Upper lobe of left lung (tissue), 6 donors: Measurements from ENCODE around the gene XYLT2. TPM values are rescaled to one million over a fixed set of nuclear protein-coding genes. Genes with fewer than 3 reads are reported as not detected.

Experiments used
- ATAC-seq, 2 donors: fragments of 200-7000 bp; cut with Tn5 transposase; one replicate each; pipeline ENCODE4 v1.9.1; 2022; ENCODE audit warnings: mild to moderate bottlenecking in 2 of 2, moderate library complexity in 2 of 2; ENCODE audit not compliant: low FRiP score in 2 of 2
- DNase-seq, 2 donors: peaks; one replicate each; pipeline ENCODE4 v3.0.0-alpha.2; 2019 to 2020
- H3K27ac ChIP-seq, 4 donors: fragments of 200-600 bp; sonication (generic); one replicate each; pipeline ENCODE4 v1.5.1; 2016 to 2019
- H3K27me3 ChIP-seq, 4 donors: fragments of 200-600 bp; sonication (generic); one replicate each; pipeline ENCODE4 v1.5.1; 2017 to 2019
- H3K36me3 ChIP-seq, 4 donors: fragments of 200-600 bp; sonication (generic); one replicate each; pipeline ENCODE4 v1.5.1; 2016 to 2019
- H3K4me1 ChIP-seq, 4 donors: fragments of 200-600 bp; sonication (generic); one replicate each; pipeline ENCODE4 v1.5.1; 2018 to 2019
- H3K4me3 ChIP-seq, 4 donors: fragments of 200-600 bp; sonication (generic); one replicate each; pipeline ENCODE4 v1.5.1; 2017 to 2019; ENCODE audit warnings: mild to moderate bottlenecking in 2 of 4, moderate library complexity in 1 of 4
- H3K9me3 ChIP-seq, 4 donors: fragments of 200-600 bp; sonication (generic); one replicate each; pipeline ENCODE4 v1.5.1; 2018 to 2019
- EP300 ChIP-seq, 4 donors: sonication (generic); formaldehyde crosslinking; IDR thresholded peaks; one replicate each; pipeline ENCODE4 v1.5.1; 2017; ENCODE audit warnings: antibody characterized with exemption in 4 of 4, control low read depth in 2 of 4
- POLR2A ChIP-seq, 4 donors: fragments of 450-650 bp; IDR thresholded peaks; one replicate each; pipeline ENCODE4 v1.5.1; 2016 to 2017; ENCODE audit warnings: antibody characterized with exemption in 4 of 4, mild to moderate bottlenecking in 2 of 4
- POLR2AphosphoS5 ChIP-seq, 2 donors: sonication (generic); formaldehyde crosslinking; IDR thresholded peaks; one replicate each; pipeline ENCODE4 v1.5.1; 2017; ENCODE audit warnings: antibody characterized with exemption in 2 of 2
- WGBS, 2 donors: methylation state at CpG; one replicate each; pipeline ENCODE4 v1.1.5; 2017 to 2018; 5-methylcytosine and 5-hydroxymethylcytosine counted together
- total RNA-seq, 6 donors: library from RNA; depleted of rRNA in 4 of 6; stranded (reverse); fragments of >200 nt in 4 of 6; gene quantifications; one replicate each; pipeline versions ENCODE4 v1.1.0 to v1.2.1, GENCODE V29; 2016 to 2021
- TF ChIP-seq, protein P1 (sequence below), 6 experiments: fragments of 450-650 bp in 4 of 6; fragments of 200-600 bp in 2 of 6; sonication (generic) in 2 of 6; IDR thresholded peaks; one replicate each; pipeline ENCODE4 v1.5.1; 2016 to 2019; ENCODE audit warnings: antibody characterized with exemption in 6 of 6
- donor health status: DM: no; HTN: no; CAD: no; lungs with moderate emphysema.
- donor health status: DM: no; HTN: yes; CAD: no; lungs with severe emphysema.

Gene XYLT2
- total RNA-seq, 6 donors from 2014 or later = 16.4 to 33.5 (median 19.2) TPM

DNA sequence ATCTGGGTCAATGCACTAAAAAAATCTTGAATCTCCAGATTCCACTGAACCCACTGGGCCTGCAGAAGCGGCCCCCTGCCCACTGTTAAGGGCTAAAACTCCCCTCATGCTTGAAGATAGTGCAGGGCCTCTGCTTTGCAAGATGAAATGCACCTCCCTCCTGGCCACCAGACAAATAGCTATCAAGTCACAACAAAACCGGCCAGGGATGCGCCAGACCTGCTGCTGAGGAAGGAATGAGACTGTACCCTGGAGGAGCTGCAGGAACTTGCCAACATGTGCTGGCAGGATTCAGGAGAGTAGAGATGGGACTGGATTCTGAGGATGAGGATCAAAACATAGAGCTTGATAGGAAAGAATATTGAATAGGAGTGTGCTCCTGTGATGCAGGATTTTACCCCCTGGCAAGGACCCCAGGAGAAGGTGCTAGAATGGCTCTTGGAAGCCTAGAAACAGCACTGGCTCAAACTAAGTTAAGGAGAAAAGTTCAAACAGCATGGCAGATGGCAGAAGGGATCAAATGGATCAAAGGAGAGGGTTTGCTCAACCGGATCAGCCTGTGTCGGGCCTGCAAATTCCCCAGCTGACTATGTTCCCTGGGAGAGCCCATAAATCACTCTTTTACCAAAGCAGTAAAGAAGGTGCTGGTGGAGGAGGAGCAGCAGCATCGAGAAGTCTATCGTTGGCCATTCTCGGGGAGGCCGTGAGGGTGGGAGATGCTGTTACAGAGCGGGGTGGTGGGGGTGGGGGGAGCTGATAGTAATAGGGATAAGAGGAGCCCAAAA is 27.2 kb upstream of the XYLT2 start:
- DNase-seq = no peak
- no peak for ATAC-seq
- TF ChIP-seq, protein P1, sequence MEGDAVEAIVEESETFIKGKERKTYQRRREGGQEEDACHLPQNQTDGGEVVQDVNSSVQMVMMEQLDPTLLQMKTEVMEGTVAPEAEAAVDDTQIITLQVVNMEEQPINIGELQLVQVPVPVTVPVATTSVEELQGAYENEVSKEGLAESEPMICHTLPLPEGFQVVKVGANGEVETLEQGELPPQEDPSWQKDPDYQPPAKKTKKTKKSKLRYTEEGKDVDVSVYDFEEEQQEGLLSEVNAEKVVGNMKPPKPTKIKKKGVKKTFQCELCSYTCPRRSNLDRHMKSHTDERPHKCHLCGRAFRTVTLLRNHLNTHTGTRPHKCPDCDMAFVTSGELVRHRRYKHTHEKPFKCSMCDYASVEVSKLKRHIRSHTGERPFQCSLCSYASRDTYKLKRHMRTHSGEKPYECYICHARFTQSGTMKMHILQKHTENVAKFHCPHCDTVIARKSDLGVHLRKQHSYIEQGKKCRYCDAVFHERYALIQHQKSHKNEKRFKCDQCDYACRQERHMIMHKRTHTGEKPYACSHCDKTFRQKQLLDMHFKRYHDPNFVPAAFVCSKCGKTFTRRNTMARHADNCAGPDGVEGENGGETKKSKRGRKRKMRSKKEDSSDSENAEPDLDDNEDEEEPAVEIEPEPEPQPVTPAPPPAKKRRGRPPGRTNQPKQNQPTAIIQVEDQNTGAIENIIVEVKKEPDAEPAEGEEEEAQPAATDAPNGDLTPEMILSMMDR (IDR thresholded peaks at IDR 0.05) = no peak
- TF ChIP-seq POLR2AphosphoS5 (IDR thresholded peaks at IDR 0.05) (no peak), POLR2A (IDR thresholded peaks at IDR 0.05) (no peak), EP300 (IDR thresholded peaks at IDR 0.05) (no peak)
- 82 to 83% methylated on average over 10 of the region's 10 CpGs for WGBS, 2 donors
- no peak overlapping the region for H3K4me3 ChIP-seq
- no peaks in the 10 kb centered on the region for H3K27me3 ChIP-seq
- no peak overlapping the region for H3K27ac ChIP-seq
- H3K36me3 ChIP-seq = no peaks in the 10 kb centered on the region
- H3K4me1 ChIP-seq = no peaks in the 10 kb centered on the region
- no peaks in the 10 kb centered on the region for H3K9me3 ChIP-seq

DNA sequence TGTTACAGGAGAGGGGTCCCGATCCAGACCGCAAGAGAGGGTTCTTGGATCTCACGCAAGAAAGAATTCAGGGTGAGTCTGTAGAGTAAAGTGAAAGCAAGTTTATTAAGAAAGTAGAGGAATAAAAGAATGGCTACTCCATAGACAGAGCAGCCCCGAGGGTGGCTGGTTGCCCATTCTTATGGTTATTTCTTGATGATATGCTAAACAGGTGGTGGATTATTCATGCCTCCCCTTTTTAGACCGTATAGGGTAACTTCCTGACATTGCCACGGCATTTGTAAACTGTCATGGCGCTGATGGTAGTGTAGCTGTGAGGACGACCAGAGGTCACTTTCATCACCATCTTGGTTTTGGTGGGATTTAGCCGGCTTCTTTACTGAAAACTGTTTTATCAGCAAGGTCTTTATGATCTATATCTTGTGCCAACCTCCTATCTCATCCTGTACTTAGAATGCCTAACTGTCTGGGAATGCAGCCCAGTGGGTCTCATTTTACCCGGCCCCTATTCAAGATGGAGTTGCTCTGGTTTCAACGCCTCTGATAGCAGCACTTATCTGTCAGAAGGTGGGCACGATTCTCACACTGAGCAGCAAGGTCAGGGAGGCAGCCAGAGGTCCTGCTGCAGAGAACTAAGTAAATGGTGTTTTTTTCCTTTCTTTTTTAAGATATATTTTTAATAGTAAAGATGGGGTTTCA is 26.5 kb upstream of the XYLT2 start:
- ATAC-seq (no peak), DNase-seq (no peak)
- no peak overlapping the region for H3K27ac ChIP-seq
- H3K4me3 ChIP-seq = no peak overlapping the region
- H3K4me1 ChIP-seq = no peaks in the 10 kb centered on the region
- H3K9me3 ChIP-seq = no peaks in the 10 kb centered on the region
- TF ChIP-seq POLR2AphosphoS5 (IDR thresholded peaks at IDR 0.05) (no peak), POLR2A (IDR thresholded peaks at IDR 0.05) (no peak), EP300 (IDR thresholded peaks at IDR 0.05) (no peak)
- TF ChIP-seq, protein P1 (IDR thresholded peaks at IDR 0.05) = no peak
- 83 to 84% methylated on average over 12 of the region's 12 CpGs for WGBS, 2 donors
- H3K27me3 ChIP-seq = no peaks in the 10 kb centered on the region
- no peaks in the 10 kb centered on the region for H3K36me3 ChIP-seq

DNA sequence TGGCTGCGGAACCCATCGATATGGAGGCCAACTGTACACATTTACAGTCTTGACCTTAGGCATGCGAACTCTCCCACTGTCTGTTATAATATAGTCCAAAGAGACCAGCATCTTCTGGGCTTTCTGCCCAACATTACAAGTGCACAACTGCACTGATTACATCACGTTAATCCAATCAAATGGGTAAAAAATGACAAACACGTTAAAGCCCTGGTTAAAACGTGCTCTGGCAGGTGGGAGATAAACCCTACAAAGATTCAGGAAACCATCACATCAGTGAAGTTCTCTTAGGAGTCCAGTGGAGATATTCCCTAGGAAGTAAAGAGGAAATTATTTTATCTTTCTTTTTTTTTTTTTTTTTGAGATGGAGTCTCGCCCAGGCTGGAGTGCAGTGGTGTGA is 23.7 kb upstream of the XYLT2 start:
- Histone ChIP-seq H3K4me1 (no peaks in the 10 kb centered on the region), H3K27me3 (no peaks in the 10 kb centered on the region), H3K27ac (no peak overlapping the region), H3K9me3 (no peaks in the 10 kb centered on the region), H3K36me3 (no peaks in the 10 kb centered on the region), H3K4me3 (no peak overlapping the region)
- DNase-seq (no peak), ATAC-seq (no peak)
- 77 to 79% methylated on average over 7 of the region's 7 CpGs for WGBS, 2 donors
- no peak for TF ChIP-seq POLR2AphosphoS5 (IDR thresholded peaks at IDR 0.05)
- TF ChIP-seq EP300 (IDR thresholded peaks at IDR 0.05) = no peak
- TF ChIP-seq POLR2A (IDR thresholded peaks at IDR 0.05) = no peak
- TF ChIP-seq, protein P1 (IDR thresholded peaks at IDR 0.05) = no peak

DNA sequence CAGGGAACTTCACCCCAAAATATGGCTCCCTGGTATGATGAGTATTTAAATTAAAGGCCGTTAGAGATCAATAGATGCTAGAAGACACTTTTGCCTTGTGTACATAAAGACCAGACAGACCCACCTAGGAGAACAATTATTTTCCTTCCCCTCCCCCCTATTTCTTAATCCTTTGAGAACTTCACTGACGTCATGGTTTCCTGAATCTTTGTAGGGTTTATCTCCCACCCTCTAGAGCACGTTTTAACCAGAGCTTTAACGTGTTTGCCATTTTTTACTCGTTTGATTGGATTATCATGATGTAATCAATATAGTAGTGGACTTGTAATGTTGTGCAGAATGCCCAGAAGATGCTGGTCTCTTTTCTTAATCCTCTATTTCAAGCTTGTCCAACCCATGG is 22.9 kb upstream of the XYLT2 start:
- no peak overlapping the region for H3K4me3 ChIP-seq
- H3K36me3 ChIP-seq = no peaks in the 10 kb centered on the region
- no peaks in the 10 kb centered on the region for H3K27me3 ChIP-seq
- DNase-seq (no peak), ATAC-seq (no peak)
- no peaks in the 10 kb centered on the region for H3K4me1 ChIP-seq
- no peak for TF ChIP-seq EP300 (IDR thresholded peaks at IDR 0.05)
- no peak for TF ChIP-seq POLR2A (IDR thresholded peaks at IDR 0.05)
- TF ChIP-seq, protein P1 (IDR thresholded peaks at IDR 0.05) = no peak
- TF ChIP-seq POLR2AphosphoS5 (IDR thresholded peaks at IDR 0.05) = no peak
- 58 to 62% methylated on average over 5 of the region's 5 CpGs for WGBS, 2 donors
- no peak overlapping the region for H3K27ac ChIP-seq
- H3K9me3 ChIP-seq = no peaks in the 10 kb centered on the region
